Panc1 (cell line): Measurements from ENCODE around the gene SLC7A1. TPM values are rescaled to one million over a fixed set of nuclear protein-coding genes. Genes with fewer than 3 reads are reported as not detected.

Experiments
- ATAC-seq: fragments of 200-7000 bp; cut with Tn5 transposase; 2 replicates; pipeline ENCODE4 v1.9.1; 2020; ENCODE audit warnings: mild to moderate bottlenecking, moderate library complexity
- BruUV-seq: library from RNA; stranded (reverse); fragments of 400-500 nt; replicated peaks from 2 replicates; lab custom pipeline; 2021; lab: Mats Ljungman, UMichigan
- CTCF ChIA-PET: fragments of 300-600 bp; sonication (Branson Sonifier 250); formaldehyde crosslinking; loops from one replicate; lab custom pipeline; 2022; ENCODE audit warnings: antibody characterized with exemption; lab: Charles Lee
- POLR2A ChIA-PET: fragments of 300-600 bp; sonication (Branson Sonifier 250); formaldehyde crosslinking; loops from one replicate; lab custom pipeline; 2022; ENCODE audit warnings: antibody characterized with exemption; lab: Charles Lee
- DNase-seq: peaks from one replicate; pipeline ENCODE4 v3.0.0-alpha.2; 2010; ENCODE audit warnings: low read depth, low spot score
- H3K27ac ChIP-seq: 2 replicates; pipeline ENCODE4 v1.5.1; 2011; ENCODE audit warnings: mild to moderate bottlenecking, low read length, inconsistent platforms
- H3K27me3 ChIP-seq: fragments of 200-500 bp; sonication (Bioruptor generic); 2 replicates; pipeline ENCODE4 v1.6.0; 2014; ENCODE audit warnings: low read length, inconsistent platforms; ENCODE audit not compliant: control insufficient read depth, insufficient read depth
- H3K36me3 ChIP-seq: fragments of 200-500 bp; sonication (Bioruptor generic); 2 replicates; pipeline ENCODE4 v1.5.1; 2014; ENCODE audit warnings: inconsistent platforms, mild to moderate bottlenecking, low read length, moderate library complexity; ENCODE audit not compliant: control insufficient read depth, insufficient read depth
- H3K4me1 ChIP-seq: 2 replicates; pipeline ENCODE4 v1.5.1; 2011; ENCODE audit warnings: inconsistent platforms, mild to moderate bottlenecking, low read length, moderate library complexity; ENCODE audit not compliant: control insufficient read depth, insufficient read depth
- H3K4me3 ChIP-seq, 2 experiments: 2 replicates each; pipeline ENCODE4 v1.5.1; 2011 to 2012; ENCODE audit warnings: low read depth in 2 of 2, low read length in 2 of 2, mild to moderate bottlenecking in 2 of 2, inconsistent platforms in 1 of 2, moderate library complexity in 1 of 2
- H3K9me3 ChIP-seq: fragments of 200-500 bp; sonication (Bioruptor generic); 2 replicates; pipeline ENCODE4 v1.5.1; 2014; ENCODE audit warnings: low read depth, mild to moderate bottlenecking, inconsistent platforms, low read length, moderate library complexity; ENCODE audit not compliant: control insufficient read depth, insufficient read depth
- POLR2AphosphoS5 ChIP-seq: IDR thresholded peaks from 2 replicates; pipeline ENCODE4 v1.6.1; 2012; ENCODE audit warnings: mild to moderate bottlenecking, low read depth, low read length, moderate library complexity
- SIN3A ChIP-seq: IDR thresholded peaks from 2 replicates; pipeline ENCODE4 v1.6.1; 2012; ENCODE audit warnings: low read depth, mild to moderate bottlenecking, low read length, moderate library complexity, borderline replicate concordance; ENCODE audit not compliant: insufficient read depth
- TCF7L2 ChIP-seq: IDR thresholded peaks from 2 replicates; pipeline ENCODE4 v1.6.1; 2011; ENCODE audit warnings: mild to moderate bottlenecking, low read depth, low read length, inconsistent platforms
- in situ Hi-C: cut with HindIII; loops from 2 replicates; pipeline ENCODE4 v1.10.0; 2016; ENCODE audit warnings: low sequenced_read_pairs, low pct_unique_long_range_greater_than_20kb
- intact Hi-C: fragments of 100-400 bp; cut with micrococcal nuclease; formaldehyde crosslinking; loops from one replicate; pipeline ENCODE4 v1.10.0; 2022; ENCODE audit not compliant: unreplicated experiment
- total RNA-seq: library from RNA; stranded (reverse); gene quantifications from one replicate; pipeline ENCODE4 v1.2.1, GENCODE V29; 2021; ENCODE audit not compliant: unreplicated experiment
- TF ChIP-seq, protein P1 (sequence below), 2 experiments: IDR thresholded peaks; 2 replicates each; pipeline ENCODE4 v1.6.1; 2011 to 2012; ENCODE audit warnings: low read depth in 2 of 2, control low read depth in 1 of 2, low read length in 1 of 2, mild to moderate bottlenecking in 1 of 2, moderate library complexity in 1 of 2; ENCODE audit not compliant: insufficient read depth in 1 of 2
- TF ChIP-seq, protein P2 (sequence below): fragments of 450-650 bp; IDR thresholded peaks from 2 replicates; pipeline ENCODE4 v1.5.1; 2017; ENCODE audit warnings: mild to moderate bottlenecking

Gene SLC7A1
- total RNA-seq, 1 experiment from 2014 or later: 63.3 TPM

DNA sequence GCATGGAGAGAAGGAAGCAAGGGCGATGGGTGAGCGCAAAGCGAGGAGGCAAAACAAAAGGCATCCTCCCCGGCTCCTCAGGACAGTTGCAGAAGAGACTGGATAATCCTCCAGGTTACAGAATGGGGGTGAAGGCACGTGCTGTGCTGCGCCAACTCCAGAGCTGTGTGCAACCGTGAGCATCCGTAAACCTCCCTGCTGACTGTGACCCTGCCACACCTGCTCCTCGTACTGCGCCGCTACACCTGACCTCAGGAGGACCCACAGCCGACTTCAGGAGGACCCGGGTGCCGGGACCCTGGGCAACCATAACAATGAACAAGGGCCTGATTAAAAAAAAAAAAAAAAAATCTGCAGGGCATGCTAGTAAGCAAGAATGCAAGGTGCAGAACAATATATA, 68.7 kb downstream of the SLC7A1 start:
- H3K27ac ChIP-seq: no peak overlapping the region
- ChIA-PET CTCF (no interaction called here), POLR2A (no interaction called here)
- no peak for DNase-seq
- ATAC-seq: no peak
- no peak overlapping the region for H3K4me3 ChIP-seq
- in situ Hi-C loops: no loop called here
- no peaks in the 10 kb centered on the region for H3K4me1 ChIP-seq
- intact Hi-C loops: no loop called here
- BruUV-seq: no TSS peak
- TF ChIP-seq TCF7L2 (no peak), POLR2AphosphoS5 (no peak), SIN3A (no peak)
- TF ChIP-seq, protein P1, sequence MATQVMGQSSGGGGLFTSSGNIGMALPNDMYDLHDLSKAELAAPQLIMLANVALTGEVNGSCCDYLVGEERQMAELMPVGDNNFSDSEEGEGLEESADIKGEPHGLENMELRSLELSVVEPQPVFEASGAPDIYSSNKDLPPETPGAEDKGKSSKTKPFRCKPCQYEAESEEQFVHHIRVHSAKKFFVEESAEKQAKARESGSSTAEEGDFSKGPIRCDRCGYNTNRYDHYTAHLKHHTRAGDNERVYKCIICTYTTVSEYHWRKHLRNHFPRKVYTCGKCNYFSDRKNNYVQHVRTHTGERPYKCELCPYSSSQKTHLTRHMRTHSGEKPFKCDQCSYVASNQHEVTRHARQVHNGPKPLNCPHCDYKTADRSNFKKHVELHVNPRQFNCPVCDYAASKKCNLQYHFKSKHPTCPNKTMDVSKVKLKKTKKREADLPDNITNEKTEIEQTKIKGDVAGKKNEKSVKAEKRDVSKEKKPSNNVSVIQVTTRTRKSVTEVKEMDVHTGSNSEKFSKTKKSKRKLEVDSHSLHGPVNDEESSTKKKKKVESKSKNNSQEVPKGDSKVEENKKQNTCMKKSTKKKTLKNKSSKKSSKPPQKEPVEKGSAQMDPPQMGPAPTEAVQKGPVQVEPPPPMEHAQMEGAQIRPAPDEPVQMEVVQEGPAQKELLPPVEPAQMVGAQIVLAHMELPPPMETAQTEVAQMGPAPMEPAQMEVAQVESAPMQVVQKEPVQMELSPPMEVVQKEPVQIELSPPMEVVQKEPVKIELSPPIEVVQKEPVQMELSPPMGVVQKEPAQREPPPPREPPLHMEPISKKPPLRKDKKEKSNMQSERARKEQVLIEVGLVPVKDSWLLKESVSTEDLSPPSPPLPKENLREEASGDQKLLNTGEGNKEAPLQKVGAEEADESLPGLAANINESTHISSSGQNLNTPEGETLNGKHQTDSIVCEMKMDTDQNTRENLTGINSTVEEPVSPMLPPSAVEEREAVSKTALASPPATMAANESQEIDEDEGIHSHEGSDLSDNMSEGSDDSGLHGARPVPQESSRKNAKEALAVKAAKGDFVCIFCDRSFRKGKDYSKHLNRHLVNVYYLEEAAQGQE (IDR thresholded peaks at IDR 0.05; ENCODE audit: insufficient read depth in 1 of 2, low read depth in 2 of 2, low read length in 1 of 2): no peak
- TF ChIP-seq, protein P2, sequence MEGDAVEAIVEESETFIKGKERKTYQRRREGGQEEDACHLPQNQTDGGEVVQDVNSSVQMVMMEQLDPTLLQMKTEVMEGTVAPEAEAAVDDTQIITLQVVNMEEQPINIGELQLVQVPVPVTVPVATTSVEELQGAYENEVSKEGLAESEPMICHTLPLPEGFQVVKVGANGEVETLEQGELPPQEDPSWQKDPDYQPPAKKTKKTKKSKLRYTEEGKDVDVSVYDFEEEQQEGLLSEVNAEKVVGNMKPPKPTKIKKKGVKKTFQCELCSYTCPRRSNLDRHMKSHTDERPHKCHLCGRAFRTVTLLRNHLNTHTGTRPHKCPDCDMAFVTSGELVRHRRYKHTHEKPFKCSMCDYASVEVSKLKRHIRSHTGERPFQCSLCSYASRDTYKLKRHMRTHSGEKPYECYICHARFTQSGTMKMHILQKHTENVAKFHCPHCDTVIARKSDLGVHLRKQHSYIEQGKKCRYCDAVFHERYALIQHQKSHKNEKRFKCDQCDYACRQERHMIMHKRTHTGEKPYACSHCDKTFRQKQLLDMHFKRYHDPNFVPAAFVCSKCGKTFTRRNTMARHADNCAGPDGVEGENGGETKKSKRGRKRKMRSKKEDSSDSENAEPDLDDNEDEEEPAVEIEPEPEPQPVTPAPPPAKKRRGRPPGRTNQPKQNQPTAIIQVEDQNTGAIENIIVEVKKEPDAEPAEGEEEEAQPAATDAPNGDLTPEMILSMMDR: no peak
- no peaks in the 10 kb centered on the region for H3K9me3 ChIP-seq
- H3K27me3 ChIP-seq: no peaks in the 10 kb centered on the region
- H3K36me3 ChIP-seq: no peaks in the 10 kb centered on the region; the same call in none of the 2 replicates

DNA sequence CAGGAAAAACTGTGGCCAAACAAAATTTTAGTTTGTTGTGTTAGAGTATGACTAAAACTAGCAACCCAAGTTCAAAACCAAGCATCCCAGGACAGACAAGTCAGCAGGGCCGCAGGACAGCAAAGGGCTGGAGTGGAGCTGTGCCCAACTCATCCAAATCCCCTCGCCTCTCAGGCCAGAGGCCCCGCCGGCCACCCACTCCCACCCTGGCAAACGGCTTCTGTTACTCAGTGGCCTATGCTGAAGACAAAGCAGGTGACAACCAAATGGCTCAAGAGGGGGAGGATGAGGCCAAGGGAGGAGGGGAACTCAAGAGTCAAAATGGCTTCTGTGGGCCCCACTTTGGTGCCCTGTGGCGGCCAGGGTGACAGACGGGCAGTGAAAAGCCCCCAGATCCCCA, 69.7 kb downstream of the SLC7A1 start:
- in situ Hi-C loops (no loop called here), intact Hi-C loops (no loop called here)
- Histone ChIP-seq H3K9me3 (no peaks in the 10 kb centered on the region), H3K4me3 (no peak overlapping the region), H3K27ac (no peak overlapping the region), H3K27me3 (no peaks in the 10 kb centered on the region), H3K4me1 (no peaks in the 10 kb centered on the region), H3K36me3 (no peaks in the 10 kb centered on the region; the same call in none of the 2 replicates)
- ChIA-PET CTCF (no interaction called here), POLR2A (no interaction called here)
- ATAC-seq (no peak), DNase-seq (no peak)
- TF ChIP-seq TCF7L2: no peak
- no peak for TF ChIP-seq POLR2AphosphoS5
- TF ChIP-seq, protein P2: no peak
- TF ChIP-seq SIN3A: no peak
- TF ChIP-seq, protein P1 (IDR thresholded peaks at IDR 0.05; ENCODE audit: insufficient read depth in 1 of 2, low read depth in 2 of 2, low read length in 1 of 2): no peak
- no TSS peak for BruUV-seq
